HG03520 (cell line): Measurements from ENCODE around the gene MPHOSPH10.
"Not testable (repeated sequence)": the region's sequence is repeated elsewhere in the genome, so short reads cannot be mapped to it uniquely, and the experiment has no call there.

Experiments
- ATAC-seq: cut with Tn5 transposase; IDR thresholded peaks from one replicate; pipeline ENCODE4 v1.9.1; 2021; ENCODE audit warnings: mild to moderate bottlenecking, moderate library complexity; ENCODE audit not compliant: unreplicated experiment

MPHOSPH10 gene

GRCh38 chr2:71121479-71121878 lies 9.0 kb upstream of the MPHOSPH10 start:
- no peak for ATAC-seq

GRCh38 chr2:71122387-71123298 lies 7.8 kb upstream of the MPHOSPH10 start:
- no peak for ATAC-seq

- ATAC-seq = no peak
Observed at GRCh38 chr2:71125506-71126294, 4.7 kb upstream of the MPHOSPH10 start.

- ATAC-seq = no peak
Observed at GRCh38 chr2:71126957-71127356, 3.5 kb upstream of the MPHOSPH10 start.

- no peak for ATAC-seq
Observed at GRCh38 chr2:71129114-71129901, 1.1 kb upstream of the MPHOSPH10 start.

- ATAC-seq = peak; percentile 35
Observed at GRCh38 chr2:71129902-71130151, 607 bp upstream of the MPHOSPH10 start.

GRCh38 chr2:71130905-71131244 lies 441 bp downstream of the MPHOSPH10 start:
- ATAC-seq = no peak

- not testable (repeated sequence) for ATAC-seq
Observed at GRCh38 chr2:71131387-71132166, 1.1 kb downstream of the MPHOSPH10 start.

- ATAC-seq = no peak
Observed at GRCh38 chr2:71133603-71134002, 3.2 kb downstream of the MPHOSPH10 start.

GRCh38 chr2:71136174-71136573 lies 5.7 kb downstream of the MPHOSPH10 start:
- no peak for ATAC-seq

GRCh38 chr2:71143782-71144181 lies 13.3 kb downstream of the MPHOSPH10 start:
- ATAC-seq = no peak

GRCh38 chr2:71148506-71149063 lies 18.2 kb downstream of the MPHOSPH10 start:
- ATAC-seq = no peak

GRCh38 chr2:71150082-71150816 lies 19.8 kb downstream of the MPHOSPH10 start:
- ATAC-seq = no peak

GRCh38 chr2:71151620-71152019 lies 21.2 kb downstream of the MPHOSPH10 start:
- no peak for ATAC-seq

GRCh38 chr2:71153585-71154224 lies 23.3 kb downstream of the MPHOSPH10 start:
- ATAC-seq = no peak

GRCh38 chr2:71154279-71154678 lies 23.8 kb downstream of the MPHOSPH10 start:
- ATAC-seq = no peak

GRCh38 chr2:71154798-71155197 lies 24.4 kb downstream of the MPHOSPH10 start:
- peak; percentile 89 for ATAC-seq

- no peak for ATAC-seq
Observed at GRCh38 chr2:71155846-71156245, 25.4 kb downstream of the MPHOSPH10 start.

- ATAC-seq = no peak
Observed at GRCh38 chr2:71156573-71156972, 26.1 kb downstream of the MPHOSPH10 start.
